Breast epithelium (tissue), 3 donors: ENCODE data around the gene HADHA.

Experiments
- POLR2A ChIP-seq: fragments of 450-650 bp; IDR thresholded peaks from one replicate; pipeline ENCODE4 v1.6.1; 2016; ENCODE audit warnings: antibody characterized with exemption, mild to moderate bottlenecking, moderate library complexity
- TF ChIP-seq, protein P1 (sequence below), 3 donors: fragments of 450-650 bp; IDR thresholded peaks; one replicate each; pipeline ENCODE4 v1.5.1; 2016 to 2017; ENCODE audit warnings: antibody characterized with exemption in 3 of 3, mild to moderate bottlenecking in 3 of 3, moderate library complexity in 3 of 3

- TF ChIP-seq, protein P1, sequence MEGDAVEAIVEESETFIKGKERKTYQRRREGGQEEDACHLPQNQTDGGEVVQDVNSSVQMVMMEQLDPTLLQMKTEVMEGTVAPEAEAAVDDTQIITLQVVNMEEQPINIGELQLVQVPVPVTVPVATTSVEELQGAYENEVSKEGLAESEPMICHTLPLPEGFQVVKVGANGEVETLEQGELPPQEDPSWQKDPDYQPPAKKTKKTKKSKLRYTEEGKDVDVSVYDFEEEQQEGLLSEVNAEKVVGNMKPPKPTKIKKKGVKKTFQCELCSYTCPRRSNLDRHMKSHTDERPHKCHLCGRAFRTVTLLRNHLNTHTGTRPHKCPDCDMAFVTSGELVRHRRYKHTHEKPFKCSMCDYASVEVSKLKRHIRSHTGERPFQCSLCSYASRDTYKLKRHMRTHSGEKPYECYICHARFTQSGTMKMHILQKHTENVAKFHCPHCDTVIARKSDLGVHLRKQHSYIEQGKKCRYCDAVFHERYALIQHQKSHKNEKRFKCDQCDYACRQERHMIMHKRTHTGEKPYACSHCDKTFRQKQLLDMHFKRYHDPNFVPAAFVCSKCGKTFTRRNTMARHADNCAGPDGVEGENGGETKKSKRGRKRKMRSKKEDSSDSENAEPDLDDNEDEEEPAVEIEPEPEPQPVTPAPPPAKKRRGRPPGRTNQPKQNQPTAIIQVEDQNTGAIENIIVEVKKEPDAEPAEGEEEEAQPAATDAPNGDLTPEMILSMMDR (IDR thresholded peaks at IDR 0.05), result no peak
- TF ChIP-seq POLR2A, result no peak
These were observed 50.7 kb downstream of the HADHA start for GRCh38 chr2:26193578-26194231.
